Raji (cell line): ENCODE measurements around the gene SIRT2.

ENCODE experiments used
- POLR2A ChIP-seq: IDR thresholded peaks from 2 replicates; pipeline ENCODE4 v1.6.1; 2011; ENCODE audit warnings: low read depth, low read length, control low read depth; ENCODE audit not compliant: insufficient read depth

Gene SIRT2

GRCh38 chr19:38836983-38837626, 62.3 kb downstream of the SIRT2 start:
- TF ChIP-seq POLR2A = no peak

GRCh38 chr19:38836159-38836982, 63.0 kb downstream of the SIRT2 start:
- no peak for TF ChIP-seq POLR2A

GRCh38 chr19:38834590-38834989, 64.8 kb downstream of the SIRT2 start:
- TF ChIP-seq POLR2A = no peak

- TF ChIP-seq POLR2A = no peak
These were observed 65.3 kb downstream of the SIRT2 start for GRCh38 chr19:38834104-38834490.

GRCh38 chr19:38833092-38833425, 66.4 kb downstream of the SIRT2 start:
- no peak for TF ChIP-seq POLR2A

GRCh38 chr19:38831142-38831605, 68.2 kb downstream of the SIRT2 start:
- TF ChIP-seq POLR2A = no peak

GRCh38 chr19:38830039-38830733, 69.2 kb downstream of the SIRT2 start:
- no peak for TF ChIP-seq POLR2A
